ENCODE data around the gene CDK5. TPM values are rescaled to one million over a fixed set of nuclear protein-coding genes. Genes with fewer than 3 reads are reported as not detected.
A peak's percentile ranks its signal among the peaks of the same experiment; 100 is the strongest.

Gene CDK5
- total and polyA plus RNA-seq, 10 of the 15 experiments (the other 5 are each of a cell fraction or from before 2014, with no cell fraction given) = 1.5 to 33.4 (median 21.6) TPM

DNA sequence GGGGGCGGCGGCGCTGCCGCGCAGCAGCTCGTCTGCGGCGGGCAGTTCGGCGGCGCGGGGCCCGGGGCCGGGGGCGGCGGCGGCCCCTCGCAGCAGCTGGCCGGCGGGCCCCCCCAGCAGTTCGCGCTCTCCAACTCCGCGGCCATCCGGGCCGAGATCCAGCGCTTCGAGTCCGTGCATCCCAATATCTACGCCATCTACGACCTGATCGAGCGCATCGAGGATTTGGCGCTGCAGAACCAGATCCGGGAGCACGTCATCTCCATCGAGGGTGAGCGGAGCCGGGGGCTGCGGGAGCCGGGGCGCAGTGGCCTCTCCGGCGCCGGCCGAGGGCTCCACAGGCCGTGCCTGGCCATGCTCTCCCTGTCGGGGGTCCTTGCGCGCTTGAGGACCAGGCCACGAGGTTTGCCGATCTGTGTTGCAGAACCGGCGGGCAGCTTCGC lies 29.1 kb upstream of the CDK5 start:
- under 1% methylated on average over 39 of the region's 56 CpGs for WGBS (ENCODE audit: insufficient coverage, insufficient replicate concordance, low lambda C conversion rate, missing lambda C conversion rate)
- H3K4me3 ChIP-seq = peak overlapping the region; percentile 87
- in situ Hi-C loops (cut with MboI) (no loop called here), intact Hi-C loops (cut with micrococcal nuclease; ENCODE audit: unreplicated experiment) (no loop called here)
- H3K9ac ChIP-seq (ENCODE audit: control insufficient read depth, insufficient read depth, low read length) = peak overlapping the region; percentile 57
- ATAC-seq (no peak), DNase-seq (ENCODE audit: low read depth, low spot score) (no peak), FAIRE-seq (no peak)
- peak overlapping the region; percentile 56 for H2AFZ ChIP-seq (ENCODE audit: control insufficient read depth, low read depth, low read length)
- peaks cover 31% of the 10 kb centered on the region for H3K4me1 ChIP-seq (ENCODE audit: control insufficient read depth, insufficient read depth, low read length)
- H3K27me3 ChIP-seq (replicated peaks in 1 of 2; ENCODE audit: control insufficient read depth in 2 of 2, insufficient read depth in 2 of 2, low read length in 1 of 2) = no peaks in the 10 kb centered on the region
- H3K79me2 ChIP-seq (ENCODE audit: control insufficient read depth, insufficient read depth, low read length) = peaks cover 68% of the 10 kb centered on the region
- H3K27ac ChIP-seq (ENCODE audit: control insufficient read depth, insufficient read depth) = peak overlapping the region; percentile 80
- no TSS peak for BruUV-seq (replicated peaks)
- no peak for TF ChIP-seq ZNF217 (IDR thresholded peaks at IDR 0.05)
- TF ChIP-seq BRCA1 (IDR thresholded peaks at IDR 0.05; ENCODE audit: low read depth, low read length) = no peak
- TF ChIP-seq, protein P1, sequence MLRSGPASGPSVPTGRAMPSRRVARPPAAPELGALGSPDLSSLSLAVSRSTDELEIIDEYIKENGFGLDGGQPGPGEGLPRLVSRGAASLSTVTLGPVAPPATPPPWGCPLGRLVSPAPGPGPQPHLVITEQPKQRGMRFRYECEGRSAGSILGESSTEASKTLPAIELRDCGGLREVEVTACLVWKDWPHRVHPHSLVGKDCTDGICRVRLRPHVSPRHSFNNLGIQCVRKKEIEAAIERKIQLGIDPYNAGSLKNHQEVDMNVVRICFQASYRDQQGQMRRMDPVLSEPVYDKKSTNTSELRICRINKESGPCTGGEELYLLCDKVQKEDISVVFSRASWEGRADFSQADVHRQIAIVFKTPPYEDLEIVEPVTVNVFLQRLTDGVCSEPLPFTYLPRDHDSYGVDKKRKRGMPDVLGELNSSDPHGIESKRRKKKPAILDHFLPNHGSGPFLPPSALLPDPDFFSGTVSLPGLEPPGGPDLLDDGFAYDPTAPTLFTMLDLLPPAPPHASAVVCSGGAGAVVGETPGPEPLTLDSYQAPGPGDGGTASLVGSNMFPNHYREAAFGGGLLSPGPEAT (IDR thresholded peaks at IDR 0.05; ENCODE audit: low read depth) = no peak
- TF ChIP-seq JUND (IDR thresholded peaks at IDR 0.05; ENCODE audit: low read depth, low read length) = no peak
- TF ChIP-seq POLR2AphosphoS2 (IDR thresholded peaks at IDR 0.05; ENCODE audit: low read depth, low read length) = no peak
- TF ChIP-seq, protein P2, sequence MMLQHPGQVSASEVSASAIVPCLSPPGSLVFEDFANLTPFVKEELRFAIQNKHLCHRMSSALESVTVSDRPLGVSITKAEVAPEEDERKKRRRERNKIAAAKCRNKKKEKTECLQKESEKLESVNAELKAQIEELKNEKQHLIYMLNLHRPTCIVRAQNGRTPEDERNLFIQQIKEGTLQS (IDR thresholded peaks at IDR 0.05; ENCODE audit: borderline replicate concordance, extremely low read depth, low read depth, low read length) = no peak
- ChIA-PET CTCF (interaction anchor here (1.5 to 2.0 kb wide), 2 partner anchors 24 to 37 kb away, joined by 4 to 17 read pairs; no protein-coding TSS in a partner anchor), RAD21 (ENCODE audit: unreplicated experiment) (no interaction called here), POLR2A (interaction anchor here (1.3 kb wide), 1 partner anchor 28 kb away, joined by 4 read pairs; no protein-coding TSS in a partner anchor), SMC1A (ENCODE audit: uncharacterized antibody, unreplicated experiment) (interaction anchor here (1.2 to 3.2 kb wide), 2 partner anchors 28 to 58 kb away, joined by 3 to 16 read pairs; partner anchors contain the start of gene ABCB8)
- H4K20me1 ChIP-seq (ENCODE audit: control insufficient read depth, insufficient read depth) = no peaks in the 10 kb centered on the region
- H3K4me2 ChIP-seq (ENCODE audit: control insufficient read depth, insufficient read depth) = peak overlapping the region; percentile 95
- H3K9me3 ChIP-seq (replicated peaks; ENCODE audit: control insufficient read depth, insufficient read depth, low read length) = no peaks in the 10 kb centered on the region
- no peaks in the 10 kb centered on the region; a peak in 1 of 4 replicates for H3K36me3 ChIP-seq (ENCODE audit: control insufficient read depth in 2 of 2, insufficient read depth in 2 of 2, low read length in 1 of 2)
